ENCODE data around the gene GFOD2.

Gene GFOD2

GRCh38 chr16:67656344-67657016 is 62.6 kb downstream of the GFOD2 start:
- no peak for DNase-seq

DNA sequence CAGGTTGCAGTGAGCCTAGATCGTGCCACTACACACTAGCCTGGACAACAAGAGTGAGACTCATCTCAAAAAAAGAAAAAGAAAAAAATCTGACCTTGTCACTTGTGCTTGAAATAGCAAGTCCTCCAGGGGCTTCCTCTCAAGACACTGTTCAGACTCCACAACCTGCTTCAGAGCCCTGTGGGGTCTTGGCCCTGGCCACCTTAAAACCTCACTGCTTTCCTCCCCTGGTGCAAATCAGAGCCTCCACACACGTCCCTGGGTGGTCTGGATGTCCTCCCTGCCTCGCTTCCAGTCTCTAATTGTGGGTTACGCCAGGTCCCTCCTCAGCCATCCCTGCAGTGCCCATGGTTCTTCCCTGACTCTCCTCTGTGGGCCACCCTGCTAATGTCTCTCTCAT is 63.8 kb downstream of the GFOD2 start:
- no peak for DNase-seq

- no peak for DNase-seq
Measured at GRCh38 chr16:67654403-67654911, 64.7 kb downstream of the GFOD2 start.

DNA sequence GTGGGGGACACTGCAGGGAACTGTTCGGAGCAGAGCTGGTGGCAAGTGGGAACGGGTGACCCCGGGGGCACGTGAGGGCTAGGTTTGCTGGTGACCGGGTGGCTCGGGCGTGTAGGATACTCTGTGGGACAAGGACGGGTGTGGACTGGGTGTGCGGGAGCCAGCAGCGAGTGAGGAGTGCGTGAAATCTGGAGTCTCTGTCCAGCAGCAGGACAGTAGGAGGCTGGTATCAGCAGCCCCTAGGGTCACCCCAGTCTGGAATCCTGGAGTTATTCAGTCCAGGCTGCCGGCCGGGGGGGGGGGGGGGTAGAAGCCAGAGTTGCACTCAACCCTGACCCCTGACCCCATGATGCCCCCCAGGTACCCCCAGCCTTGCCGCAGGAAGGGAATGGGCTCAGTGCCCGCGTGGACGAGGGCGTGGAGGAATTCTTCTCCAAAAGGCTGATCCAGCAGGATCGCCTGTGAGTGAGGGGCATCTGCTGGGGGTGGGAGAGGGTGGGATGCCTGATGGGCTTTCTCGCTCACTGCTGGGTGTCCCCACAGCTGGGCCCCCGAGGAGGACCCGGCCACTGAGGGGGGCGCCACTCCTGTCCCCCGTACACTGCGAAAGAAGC is 65.2 kb downstream of the GFOD2 start:
- no peak for DNase-seq

DNA sequence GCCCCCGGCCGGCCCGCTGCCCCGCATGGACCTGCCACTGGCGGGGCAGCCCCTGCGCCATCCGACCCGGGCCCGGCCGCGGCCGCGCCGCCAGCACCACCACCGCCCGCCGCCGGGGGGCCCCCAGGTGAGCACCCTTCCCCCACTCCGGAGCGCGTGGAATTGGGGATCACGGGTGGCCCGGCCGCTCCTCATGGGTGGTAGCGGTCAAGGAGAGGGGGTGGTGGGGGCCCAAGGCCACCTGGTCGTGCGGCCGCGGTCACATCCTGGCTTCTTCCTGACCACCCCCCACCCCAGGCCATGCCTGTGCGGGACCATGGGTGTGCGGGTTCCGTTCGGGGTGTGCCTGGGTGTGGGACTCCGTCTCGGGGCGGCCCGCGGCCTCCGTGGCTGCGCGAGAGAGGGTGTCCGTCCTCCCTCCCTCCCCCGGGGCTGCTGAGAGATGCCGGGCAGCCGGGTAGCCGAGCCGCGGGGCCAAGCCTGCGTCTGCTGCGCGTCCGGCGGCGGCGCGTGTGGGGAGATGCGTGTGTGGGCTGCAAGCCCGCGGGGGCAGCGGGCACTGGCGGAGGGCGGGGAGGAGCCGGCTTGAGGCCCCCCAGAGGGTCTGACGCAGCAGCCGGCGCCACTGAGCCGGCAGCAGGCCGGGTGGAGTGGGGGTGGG is 65.9 kb downstream of the GFOD2 start:
- no peak for DNase-seq

- DNase-seq = peak in 1 of 2 experiments; percentile 23
Measured at GRCh38 chr16:67652578-67653127, 66.5 kb downstream of the GFOD2 start.

DNA sequence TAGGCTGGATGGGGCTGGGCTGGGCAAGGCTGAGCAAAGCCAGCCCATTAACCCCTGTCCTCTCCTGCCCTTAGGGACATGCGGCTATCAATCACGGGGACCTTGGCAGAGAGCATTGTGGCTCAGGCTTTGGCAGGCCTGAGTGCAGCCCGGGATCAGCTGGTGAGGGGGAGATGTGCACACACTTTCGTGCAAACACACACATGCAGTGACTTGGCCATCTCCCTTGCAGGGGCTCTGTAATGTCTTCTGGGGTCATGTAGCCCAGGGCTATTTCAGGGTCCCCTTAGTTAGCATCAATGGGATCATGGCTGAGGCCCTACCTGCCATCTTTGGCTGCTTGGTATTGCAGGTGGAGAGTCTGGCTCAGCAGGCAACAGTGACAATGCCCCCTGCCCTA is 67.3 kb downstream of the GFOD2 start:
- no peak for DNase-seq

- no peak for DNase-seq
Measured at GRCh38 chr16:67651039-67651438, 68.1 kb downstream of the GFOD2 start.

DNA sequence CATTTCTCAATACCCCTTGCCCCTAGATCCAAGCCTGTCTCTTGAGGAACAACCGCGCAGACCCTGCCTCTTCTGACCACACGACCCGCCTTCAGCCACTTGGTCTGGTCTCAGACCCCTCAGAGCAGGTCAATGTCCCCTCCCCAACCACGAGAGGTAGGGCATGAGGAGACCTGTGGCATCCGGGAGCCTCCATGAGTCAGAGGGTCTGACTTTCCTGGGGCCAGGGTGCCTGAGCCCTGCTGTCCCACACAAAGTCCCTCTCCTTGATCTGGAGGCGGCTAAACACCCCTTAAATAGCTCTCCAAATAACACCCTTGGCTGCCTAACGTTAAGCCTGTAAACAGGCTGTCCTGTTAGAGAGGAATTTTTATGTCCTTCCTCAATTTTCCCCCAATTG is 69.1 kb downstream of the GFOD2 start:
- no peak for DNase-seq

DNA sequence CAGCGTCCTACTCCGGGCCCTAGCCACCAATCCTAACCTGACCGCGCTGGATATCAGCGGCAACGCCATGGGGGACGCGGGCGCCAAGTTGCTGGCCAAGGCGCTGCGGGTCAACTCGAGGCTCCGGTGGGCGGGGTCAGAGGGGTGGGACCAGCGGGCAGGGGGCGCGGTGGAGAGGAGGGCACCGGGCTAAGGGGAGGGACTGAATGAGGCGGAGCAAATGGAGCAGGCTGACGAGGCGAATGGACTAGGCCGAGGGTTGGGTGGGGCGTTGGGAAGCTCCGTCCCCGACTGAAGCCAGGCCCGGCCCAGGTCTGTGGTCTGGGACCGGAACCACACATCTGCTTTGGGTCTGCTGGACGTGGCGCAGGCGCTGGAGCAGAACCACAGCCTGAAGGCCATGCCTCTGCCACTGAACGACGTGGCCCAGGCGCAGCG is 69.6 kb downstream of the GFOD2 start:
- no peak for DNase-seq

- DNase-seq = no peak
Measured at GRCh38 chr16:67648764-67649407, 70.2 kb downstream of the GFOD2 start.

GRCh38 chr16:67648088-67648763 is 70.9 kb downstream of the GFOD2 start:
- DNase-seq = no peak

- no peak for DNase-seq
Measured at GRCh38 chr16:67647681-67648080, 71.4 kb downstream of the GFOD2 start.

DNA sequence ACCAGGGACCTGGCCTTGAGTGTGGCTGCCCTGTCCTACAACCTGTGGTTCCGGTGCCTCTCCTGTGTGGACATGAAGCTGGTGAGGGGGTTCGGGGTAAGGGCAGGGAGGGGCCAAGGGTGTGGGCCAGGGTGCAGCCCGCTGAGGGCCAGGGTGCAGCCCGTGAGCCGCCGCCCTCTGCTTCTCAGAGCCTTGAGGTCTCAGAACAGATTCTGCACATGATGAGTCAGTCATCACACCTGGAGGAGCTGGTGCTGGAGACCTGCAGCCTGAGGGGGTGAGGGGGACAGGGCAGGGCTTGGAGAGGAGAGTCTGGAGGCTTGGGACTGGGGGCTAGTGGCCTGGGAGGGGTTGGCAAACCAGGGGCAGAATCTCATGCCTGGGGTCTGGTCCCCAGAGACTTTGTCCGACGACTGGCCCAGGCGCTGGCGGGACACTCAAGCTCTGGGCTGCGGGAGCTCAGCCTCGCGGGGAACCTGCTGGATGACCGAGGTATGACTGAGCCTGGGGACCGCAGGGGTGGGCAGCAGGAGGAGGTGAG is 71.9 kb downstream of the GFOD2 start:
- DNase-seq = no peak

GRCh38 chr16:67645397-67646121 is 73.6 kb downstream of the GFOD2 start:
- no peak for DNase-seq

GRCh38 chr16:67644038-67644437 is 75.1 kb downstream of the GFOD2 start:
- no peak for DNase-seq

GRCh38 chr16:67641779-67642708 is 77.1 kb downstream of the GFOD2 start:
- DNase-seq = no peak

DNA sequence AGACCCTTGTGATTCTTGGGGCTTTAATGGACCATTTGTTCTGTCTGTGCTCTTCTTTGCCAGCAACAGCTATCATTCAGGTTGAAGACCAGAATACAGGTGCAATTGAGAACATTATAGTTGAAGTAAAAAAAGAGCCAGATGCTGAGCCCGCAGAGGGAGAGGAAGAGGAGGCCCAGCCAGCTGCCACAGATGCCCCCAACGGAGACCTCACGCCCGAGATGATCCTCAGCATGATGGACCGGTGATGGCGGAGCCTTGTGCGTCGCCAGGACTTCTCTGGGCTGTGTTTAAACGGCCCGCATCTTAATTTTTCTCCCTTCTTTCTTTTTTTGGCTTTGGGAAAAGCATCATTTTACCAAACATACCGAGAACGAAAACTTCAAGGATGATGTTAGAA is 81.5 kb downstream of the GFOD2 start:
- no peak for DNase-seq

GRCh38 chr16:67636713-67637112 is 82.4 kb downstream of the GFOD2 start:
- DNase-seq = no peak

DNA sequence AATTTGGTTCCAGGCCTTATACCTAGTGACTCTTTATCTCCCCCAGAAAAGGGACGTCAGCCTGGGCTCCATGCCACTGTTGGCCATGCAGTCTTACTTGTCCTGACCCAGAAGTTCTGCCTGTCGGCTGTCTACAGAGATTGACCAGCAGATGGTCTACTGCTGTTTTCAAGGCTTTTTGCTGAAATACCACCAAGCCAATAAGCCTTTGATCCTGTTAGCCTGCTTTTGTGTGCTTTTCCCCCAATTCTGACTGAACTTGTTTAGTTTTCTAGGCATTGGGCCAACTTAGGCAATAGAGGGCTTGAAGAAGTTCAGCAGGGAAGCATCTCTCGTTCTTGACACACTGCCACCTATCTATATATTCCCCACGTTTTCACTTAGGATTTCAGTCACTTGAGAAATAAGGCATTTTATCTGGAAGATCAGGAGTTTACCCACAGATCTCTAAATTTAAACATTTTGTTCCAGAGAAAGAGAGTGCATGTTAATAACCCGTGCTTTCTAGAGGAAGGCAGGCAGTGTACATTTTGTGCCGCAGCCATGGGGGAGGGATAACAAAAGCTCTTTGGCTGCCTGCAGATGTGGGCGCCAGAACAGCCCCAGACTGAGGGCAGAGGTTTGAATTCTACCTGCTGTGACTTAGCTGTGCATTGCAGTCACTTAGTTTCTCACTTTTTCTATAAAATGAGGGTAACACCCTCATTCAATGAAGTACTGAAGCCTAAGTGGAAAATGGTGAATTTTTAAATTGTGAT is 86.5 kb downstream of the GFOD2 start:
- DNase-seq = no peak

Measured in NCI-H1930 (cell line).